ENCODE data around the gene FRMPD4. TPM values are rescaled to one million over a fixed set of nuclear protein-coding genes. Genes with fewer than 3 reads are reported as not detected.

The FRMPD4 gene
- total RNA-seq, 1 donor from 2014 or later: 0.54 TPM

- Mint-ChIP-seq H3K27ac (ENCODE audit: unreplicated experiment) (no peak overlapping the region), H3K4me1 (ENCODE audit: low read depth, unreplicated experiment) (peaks cover 2% of the 10 kb centered on the region), H3K36me3 (ENCODE audit: low read depth, unreplicated experiment) (no peaks in the 10 kb centered on the region), H3K27me3 (ENCODE audit: low read depth, unreplicated experiment) (no peaks in the 10 kb centered on the region), H3K9me3 (ENCODE audit: unreplicated experiment) (no peaks in the 10 kb centered on the region), H3K4me3 (ENCODE audit: unreplicated experiment) (no peak overlapping the region)
- Histone ChIP-seq H3K27me3 (ENCODE audit: insufficient read depth, low read length) (no peaks in the 10 kb centered on the region), H3K27ac (ENCODE audit: low read depth, low read length) (no peak overlapping the region), H3K4me2 (ENCODE audit: low read length) (no peak overlapping the region), H3K9ac (ENCODE audit: low read length) (no peak overlapping the region), H3K9me3 (ENCODE audit: insufficient read depth, low read depth, low read length) (no peaks in the 10 kb centered on the region), H3K36me3 (ENCODE audit: insufficient read depth, low read length) (no peaks in the 10 kb centered on the region), H2AFZ (ENCODE audit: low read depth, low read length) (no peak overlapping the region), H3K4me1 (ENCODE audit: insufficient read depth, low read length) (no peaks in the 10 kb centered on the region), H3K4me3 (ENCODE audit: insufficient read depth, low read depth, low read length) (no peak overlapping the region), H3K79me2 (ENCODE audit: insufficient read depth, low read length) (no peaks in the 10 kb centered on the region), H4K20me1 (ENCODE audit: insufficient read depth, low read length) (no peaks in the 10 kb centered on the region)
- DNase-seq (ENCODE audit: low read depth) (no peak), FAIRE-seq (no peak)
- TF ChIP-seq CTCF (IDR thresholded peaks at IDR 0.05; ENCODE audit: insufficient read depth, low read depth, low read length) (no peak), EZH2 (IDR thresholded peaks at IDR 0.05; ENCODE audit: insufficient read depth, low read length) (no peak)
Measured at GRCh38 chrX:12236156-12236555, 97.9 kb downstream of the FRMPD4 start.

- no peaks in the 10 kb centered on the region for H3K36me3 Mint-ChIP-seq (ENCODE audit: low read depth, unreplicated experiment)
- no peaks in the 10 kb centered on the region for H4K20me1 ChIP-seq (ENCODE audit: insufficient read depth, low read length)
- no peaks in the 10 kb centered on the region for H3K27me3 Mint-ChIP-seq (ENCODE audit: low read depth, unreplicated experiment)
- no peak overlapping the region for H3K4me3 ChIP-seq (ENCODE audit: insufficient read depth, low read depth, low read length)
- H3K4me2 ChIP-seq (ENCODE audit: low read length): no peak overlapping the region
- H3K4me1 ChIP-seq (ENCODE audit: insufficient read depth, low read length): no peaks in the 10 kb centered on the region
- H3K27ac ChIP-seq (ENCODE audit: low read depth, low read length): no peak overlapping the region
- H3K27ac Mint-ChIP-seq (ENCODE audit: unreplicated experiment): no peak overlapping the region
- FAIRE-seq (no peak), DNase-seq (ENCODE audit: low read depth) (no peak)
- no peak for TF ChIP-seq EZH2 (IDR thresholded peaks at IDR 0.05; ENCODE audit: insufficient read depth, low read length)
- no peak for TF ChIP-seq CTCF (IDR thresholded peaks at IDR 0.05; ENCODE audit: insufficient read depth, low read depth, low read length)
- H3K27me3 ChIP-seq (ENCODE audit: insufficient read depth, low read length): no peaks in the 10 kb centered on the region
- H3K36me3 ChIP-seq (ENCODE audit: insufficient read depth, low read length): no peaks in the 10 kb centered on the region
- no peaks in the 10 kb centered on the region for H3K9me3 Mint-ChIP-seq (ENCODE audit: unreplicated experiment)
- no peak overlapping the region for H3K9ac ChIP-seq (ENCODE audit: low read length)
- no peak overlapping the region for H3K4me3 Mint-ChIP-seq (ENCODE audit: unreplicated experiment)
- H3K79me2 ChIP-seq (ENCODE audit: insufficient read depth, low read length): no peaks in the 10 kb centered on the region
- no peaks in the 10 kb centered on the region for H3K9me3 ChIP-seq (ENCODE audit: insufficient read depth, low read depth, low read length)
- no peak overlapping the region for H2AFZ ChIP-seq (ENCODE audit: low read depth, low read length)
- peaks cover 2% of the 10 kb centered on the region for H3K4me1 Mint-ChIP-seq (ENCODE audit: low read depth, unreplicated experiment)
Measured at GRCh38 chrX:12237131-12237530, 98.9 kb downstream of the FRMPD4 start.

- no peak overlapping the region for H3K9ac ChIP-seq (ENCODE audit: low read length)
Measured at GRCh38 chrX:12237771-12238170, 99.5 kb downstream of the FRMPD4 start.

More at GRCh38 chrX:12237771-12238170, 99.5 kb downstream of the FRMPD4 start:
- H3K27ac ChIP-seq (ENCODE audit: low read depth, low read length): no peak overlapping the region
- Mint-ChIP-seq H3K27me3 (ENCODE audit: low read depth, unreplicated experiment) (no peaks in the 10 kb centered on the region), H3K9me3 (ENCODE audit: unreplicated experiment) (no peaks in the 10 kb centered on the region), H3K27ac (ENCODE audit: unreplicated experiment) (no peak overlapping the region), H3K4me3 (ENCODE audit: unreplicated experiment) (no peak overlapping the region), H3K4me1 (ENCODE audit: low read depth, unreplicated experiment) (peaks cover 2% of the 10 kb centered on the region), H3K36me3 (ENCODE audit: low read depth, unreplicated experiment) (no peaks in the 10 kb centered on the region)
- no peaks in the 10 kb centered on the region for H3K27me3 ChIP-seq (ENCODE audit: insufficient read depth, low read length)
- H2AFZ ChIP-seq (ENCODE audit: low read depth, low read length): no peak overlapping the region
- no peaks in the 10 kb centered on the region for H3K79me2 ChIP-seq (ENCODE audit: insufficient read depth, low read length)
- H3K4me2 ChIP-seq (ENCODE audit: low read length): no peak overlapping the region
- no peaks in the 10 kb centered on the region for H4K20me1 ChIP-seq (ENCODE audit: insufficient read depth, low read length)
- TF ChIP-seq CTCF (IDR thresholded peaks at IDR 0.05; ENCODE audit: insufficient read depth, low read depth, low read length) (no peak), EZH2 (IDR thresholded peaks at IDR 0.05; ENCODE audit: insufficient read depth, low read length) (no peak)
- no peak overlapping the region for H3K4me3 ChIP-seq (ENCODE audit: insufficient read depth, low read depth, low read length)
- H3K36me3 ChIP-seq (ENCODE audit: insufficient read depth, low read length): no peaks in the 10 kb centered on the region
- DNase-seq (ENCODE audit: low read depth) (no peak), FAIRE-seq (no peak)
- H3K9me3 ChIP-seq (ENCODE audit: insufficient read depth, low read depth, low read length): no peaks in the 10 kb centered on the region
- no peaks in the 10 kb centered on the region for H3K4me1 ChIP-seq (ENCODE audit: insufficient read depth, low read length)

Measured in astrocyte (in vitro differentiated cells and primary cell).